SK-N-SH treated with all-trans-retinoic acid at 6 μM for 48 hours (cell line): ENCODE data around the gene SORCS2.

Experiments used
- CSDC2 ChIP-seq: fragments of 250-450 bp; sonication (Bioruptor Pico); IDR thresholded peaks from 2 replicates; pipeline ENCODE4 v1.5.0; 2020; ENCODE audit warnings: mild to moderate bottlenecking, moderate library complexity
- ISL1 ChIP-seq: fragments of 250-450 bp; sonication (Bioruptor Pico); IDR thresholded peaks from 2 replicates; pipeline ENCODE4 v2.1.2; 2022; ENCODE audit warnings: mild to moderate bottlenecking, moderate library complexity
- RARB ChIP-seq: fragments of 250-450 bp; sonication (Bioruptor Pico); IDR thresholded peaks from 2 replicates; pipeline ENCODE4 v1.8.0; 2021; ENCODE audit warnings: mild to moderate bottlenecking, moderate library complexity
- SNAI2 ChIP-seq: fragments of 250-450 bp; sonication (Bioruptor Pico); IDR thresholded peaks from 2 replicates; pipeline ENCODE4 v1.5.0; 2020; ENCODE audit warnings: mild to moderate bottlenecking, moderate library complexity
- TCF4 ChIP-seq: fragments of 250-450 bp; sonication (Bioruptor Pico); IDR thresholded peaks from 2 replicates; pipeline ENCODE4 v1.8.0; 2021; ENCODE audit warnings: mild to moderate bottlenecking, moderate library complexity, borderline replicate concordance
- TSHZ2 ChIP-seq: fragments of 250-450 bp; sonication (Bioruptor Pico); IDR thresholded peaks from 2 replicates; pipeline ENCODE4 v1.5.0; 2020; ENCODE audit warnings: mild to moderate bottlenecking, moderate library complexity
- ZC3H10 ChIP-seq: fragments of 250-450 bp; sonication (Bioruptor Pico); IDR thresholded peaks from 2 replicates; pipeline ENCODE4 v1.5.1; 2021; ENCODE audit warnings: mild to moderate bottlenecking, moderate library complexity
- ZFP3 ChIP-seq: fragments of 250-450 bp; sonication (Bioruptor Pico); IDR thresholded peaks from 2 replicates; pipeline ENCODE4 v1.5.0; 2020; ENCODE audit warnings: mild to moderate bottlenecking, moderate library complexity
- ZFP30 ChIP-seq: fragments of 450-650 bp; formaldehyde crosslinking; IDR thresholded peaks from 2 replicates; pipeline ENCODE4 v1.5.0; 2022; ENCODE audit warnings: mild to moderate bottlenecking, moderate library complexity
- ZNF565 ChIP-seq: fragments of 450-650 bp; formaldehyde crosslinking; conservative IDR thresholded peaks from 2 replicates; pipeline ENCODE4 v1.5.0; 2020; ENCODE audit warnings: low read depth, mild to moderate bottlenecking, moderate library complexity

DNA sequence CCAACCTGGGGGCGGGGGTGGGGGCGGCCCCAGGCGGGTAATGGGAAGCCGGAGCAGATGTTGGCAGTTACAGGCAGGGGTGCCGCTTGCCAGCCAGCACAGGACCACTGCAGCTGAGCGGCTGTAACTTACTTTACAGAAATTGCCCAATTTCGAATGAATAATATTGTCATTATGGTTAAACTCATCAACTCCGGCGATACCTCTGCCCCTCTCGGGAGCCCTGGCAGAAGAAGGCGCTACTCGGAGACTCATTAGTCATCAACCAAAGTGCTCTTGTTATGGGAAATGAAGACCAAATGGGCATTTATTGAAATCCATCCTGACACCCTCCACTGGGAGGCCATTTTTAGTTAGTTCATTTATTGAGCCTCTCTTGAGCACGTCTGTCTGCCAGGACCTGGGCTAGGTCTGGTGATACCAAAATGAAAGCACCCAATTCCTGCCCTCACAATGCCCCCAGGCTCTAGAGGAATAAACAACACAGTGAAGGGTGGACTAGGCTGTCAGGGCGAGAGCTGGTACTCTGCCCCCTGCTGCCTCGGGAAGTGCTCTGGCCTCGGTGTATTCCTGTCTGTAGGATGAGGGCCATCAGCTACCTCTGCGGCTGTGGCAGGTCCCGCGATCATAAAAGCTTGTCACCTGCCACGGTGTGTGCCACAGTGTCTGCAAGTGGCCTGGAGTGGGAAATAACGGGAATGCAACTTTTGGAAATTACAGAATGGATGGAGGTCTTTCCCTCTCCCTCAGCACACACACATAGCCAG is 401.5 kb downstream of the SORCS2 start:
- no peak for TF ChIP-seq ISL1 (CRISPR knock-in tag)
- no peak for TF ChIP-seq SNAI2 (CRISPR knock-in tag)
- no peak for TF ChIP-seq ZC3H10
- TF ChIP-seq ZNF565, result no peak
- TF ChIP-seq CSDC2 (CRISPR knock-in tag), result no peak
- no peak for TF ChIP-seq ZFP3 (CRISPR knock-in tag)
- TF ChIP-seq TSHZ2 (CRISPR knock-in tag), result no peak
- TF ChIP-seq TCF4 (CRISPR knock-in tag), result no peak
- TF ChIP-seq RARB (CRISPR knock-in tag), result no peak
- TF ChIP-seq ZFP30 (CRISPR knock-in tag), result no peak
